Spinal cord (tissue), 10 donors: ENCODE results near the gene VDAC2. TPM values are rescaled to one million over a fixed set of nuclear protein-coding genes. Genes with fewer than 3 reads are reported as not detected.
A peak's percentile ranks its signal among the peaks of the same experiment; 100 is the strongest.
"Not testable (repeated sequence)": the region's sequence is repeated elsewhere in the genome, so short reads cannot be mapped to it uniquely, and the experiment has no call there.

Source experiments
- DNase-seq, 6 donors: peaks; one replicate each; pipeline versions ENCODE4 v3.0.0 to v3.0.0-alpha.2; 2013 to 2015; ENCODE audit warnings: low spot score in 6 of 6, low read depth in 4 of 6
- H3K27ac ChIP-seq: one replicate; pipeline ENCODE4 v1.5.1; 2013; ENCODE audit warnings: low read depth, low read length, control low read depth
- H3K27me3 ChIP-seq: one replicate; pipeline ENCODE4 v1.6.1; 2013; ENCODE audit warnings: low read length; ENCODE audit not compliant: control insufficient read depth, insufficient read depth
- H3K36me3 ChIP-seq: one replicate; pipeline ENCODE4 v1.6.1; 2013; ENCODE audit warnings: low read length; ENCODE audit not compliant: control insufficient read depth, insufficient read depth
- H3K4me1 ChIP-seq: one replicate; pipeline ENCODE4 v1.6.1; 2013; ENCODE audit warnings: low read length; ENCODE audit not compliant: control insufficient read depth, insufficient read depth
- H3K4me3 ChIP-seq: one replicate; pipeline ENCODE4 v1.5.1; 2013; ENCODE audit warnings: low read depth, low read length, control low read depth
- H3K9me3 ChIP-seq: one replicate; pipeline ENCODE4 v1.6.1; 2013; ENCODE audit warnings: low read length; ENCODE audit not compliant: control insufficient read depth, insufficient read depth
- WGBS: methylation state at CpG from one replicate; pipeline ENCODE4 v1.1.5; 2013; ENCODE audit warnings: missing lambda C conversion rate; ENCODE audit not compliant: insufficient coverage; 5-methylcytosine and 5-hydroxymethylcytosine counted together
- polyA plus RNA-seq, 2 donors: library from polyadenylated mRNA; unstranded; fragments of 120-200 nt; gene quantifications; one replicate each; pipeline ENCODE4 v1.2.1, GENCODE V29; 2013; ENCODE audit not compliant: insufficient read length in 2 of 2
- total RNA-seq, 2 donors: library from RNA; depleted of rRNA in 1 of 2; stranded (reverse); fragments of 120-200 nt in 1 of 2; fragments of >200 nt in 1 of 2; gene quantifications; one replicate each; pipeline versions ENCODE4 v1.2.3 to v1.2.4, GENCODE V29; 2013 to 2014
- donor health status: healthy.

The VDAC2 gene
- total and polyA plus RNA-seq, 4 donors: 119 to 229 (median 181) TPM

GRCh38 chr10:75221492-75221891, 10.9 kb downstream of the VDAC2 start:
- DNase-seq, H3K27me3 ChIP-seq, H3K4me1 ChIP-seq, H3K9me3 ChIP-seq, H3K27ac ChIP-seq, H3K4me3 ChIP-seq: not testable (repeated sequence)
- peaks cover 56% of the 10 kb centered on the region for H3K36me3 ChIP-seq
- WGBS: 97% methylated on average over 5 of the region's 8 CpGs

GRCh38 chr10:75223507-75223906, 12.9 kb downstream of the VDAC2 start:
- H3K4me1 ChIP-seq: peaks cover 10% of the 10 kb centered on the region
- no peaks in the 10 kb centered on the region for H3K27me3 ChIP-seq
- H3K36me3 ChIP-seq: peaks cover 42% of the 10 kb centered on the region
- H3K4me3 ChIP-seq: no peak overlapping the region
- DNase-seq: no peak
- WGBS: 50% methylated on average over 1 of the region's 2 CpGs
- H3K9me3 ChIP-seq: no peaks in the 10 kb centered on the region
- no peak overlapping the region for H3K27ac ChIP-seq

- no peak overlapping the region for H3K27ac ChIP-seq
- no peak for DNase-seq
- no peaks in the 10 kb centered on the region for H3K9me3 ChIP-seq
- peaks cover 10% of the 10 kb centered on the region for H3K4me1 ChIP-seq
- no CpG with 5 or more reads among the region's 2 CpGs for WGBS
- no peak overlapping the region for H3K4me3 ChIP-seq
- H3K36me3 ChIP-seq: peaks cover 26% of the 10 kb centered on the region
- no peaks in the 10 kb centered on the region for H3K27me3 ChIP-seq
These were observed 15.5 kb downstream of the VDAC2 start for GRCh38 chr10:75226095-75226494.

GRCh38 chr10:75226656-75227055, 16.1 kb downstream of the VDAC2 start:
- WGBS: no CpG with 5 or more reads among the region's 5 CpGs
- Histone ChIP-seq H3K36me3 (peaks cover 20% of the 10 kb centered on the region), H3K4me3 (no peak overlapping the region), H3K9me3 (no peaks in the 10 kb centered on the region), H3K27ac (no peak overlapping the region), H3K4me1 (peaks cover 10% of the 10 kb centered on the region), H3K27me3 (no peaks in the 10 kb centered on the region)
- DNase-seq: no peak

- H3K9me3 ChIP-seq: no peaks in the 10 kb centered on the region
- no peaks in the 10 kb centered on the region for H3K27me3 ChIP-seq
- H3K4me1 ChIP-seq: peaks cover 10% of the 10 kb centered on the region
- no peak overlapping the region for H3K27ac ChIP-seq
- no peak overlapping the region for H3K4me3 ChIP-seq
- H3K36me3 ChIP-seq: peaks cover 21% of the 10 kb centered on the region
- no peak for DNase-seq
- WGBS: 97% methylated on average over 3 of the region's 3 CpGs
These were observed 17.7 kb downstream of the VDAC2 start for GRCh38 chr10:75228278-75228677.

- no peak overlapping the region for H3K27ac ChIP-seq
- 88% methylated on average over 3 of the region's 4 CpGs for WGBS
These were observed 18.2 kb downstream of the VDAC2 start for GRCh38 chr10:75228834-75229233.

GRCh38 chr10:75229971-75230370, 19.4 kb downstream of the VDAC2 start:
- no CpG with 5 or more reads among the region's 3 CpGs for WGBS
- Histone ChIP-seq H3K4me3 (no peak overlapping the region), H3K36me3 (peaks cover 23% of the 10 kb centered on the region), H3K4me1 (peaks cover 24% of the 10 kb centered on the region), H3K27ac (no peak overlapping the region), H3K27me3 (no peaks in the 10 kb centered on the region), H3K9me3 (no peaks in the 10 kb centered on the region)
- no peak for DNase-seq

More at GRCh38 chr10:75228834-75229233, 18.2 kb downstream of the VDAC2 start:
- H3K9me3 ChIP-seq: no peaks in the 10 kb centered on the region
- peaks cover 22% of the 10 kb centered on the region for H3K36me3 ChIP-seq
- no peak overlapping the region for H3K4me3 ChIP-seq
- DNase-seq: no peak
- peaks cover 13% of the 10 kb centered on the region for H3K4me1 ChIP-seq
- no peaks in the 10 kb centered on the region for H3K27me3 ChIP-seq

- H3K27ac ChIP-seq: no peak overlapping the region
- 0% methylated on average over 1 of the region's 5 CpGs for WGBS
These were observed 20.0 kb downstream of the VDAC2 start for GRCh38 chr10:75230600-75231038.

GRCh38 chr10:75231672-75232581, 21.3 kb downstream of the VDAC2 start:
- H3K4me1 ChIP-seq: peaks cover 27% of the 10 kb centered on the region

More at GRCh38 chr10:75230600-75231038, 20.0 kb downstream of the VDAC2 start:
- H3K27me3 ChIP-seq: no peaks in the 10 kb centered on the region
- peaks cover 30% of the 10 kb centered on the region for H3K4me1 ChIP-seq
- DNase-seq: peak in 5 of 6 donors; percentile 64 to 95 (median 76)
- H3K9me3 ChIP-seq: no peaks in the 10 kb centered on the region
- peaks cover 23% of the 10 kb centered on the region for H3K36me3 ChIP-seq
- no peak overlapping the region for H3K4me3 ChIP-seq

More at GRCh38 chr10:75231672-75232581, 21.3 kb downstream of the VDAC2 start:
- 100% methylated on average over 3 of the region's 4 CpGs for WGBS
- Histone ChIP-seq H3K27me3 (no peaks in the 10 kb centered on the region), H3K9me3 (no peaks in the 10 kb centered on the region), H3K36me3 (peaks cover 23% of the 10 kb centered on the region), H3K4me3 (no peak overlapping the region), H3K27ac (no peak overlapping the region)
- no peak for DNase-seq
